Omental fat pad (tissue), 4 donors: ENCODE results near the gene OSBPL8. TPM values are rescaled to one million over a fixed set of nuclear protein-coding genes. Genes with fewer than 3 reads are reported as not detected.

Experiments used
- ATAC-seq: fragments of 150-250 bp; one replicate; pipeline ENCODE4 v1.9.1; 2016; ENCODE audit warnings: mild to moderate bottlenecking, moderate library complexity; ENCODE audit not compliant: low FRiP score
- DNase-seq: peaks from one replicate; pipeline ENCODE4 v3.0.0-alpha.2; 2019; ENCODE audit warnings: low spot score
- small RNA-seq: library from RNA; depleted of rRNA; stranded (forward); fragments of <200 nt; gene quantifications from one replicate; pipeline ENCODE3, GENCODE V24; 2016
- total RNA-seq, 4 donors: library from RNA; depleted of rRNA; stranded (reverse); fragments of >200 nt; gene quantifications; one replicate each; pipeline ENCODE4 v1.1.0, GENCODE V29; 2016
- TF ChIP-seq, protein P1 (sequence below), 3 donors: fragments of 450-650 bp; IDR thresholded peaks; one replicate each; pipeline ENCODE4 v1.5.1; 2016 to 2017; ENCODE audit warnings: antibody characterized with exemption in 3 of 3, mild to moderate bottlenecking in 3 of 3, moderate library complexity in 2 of 3

The OSBPL8 gene
- total RNA-seq, 4 donors from 2014 or later: 52.6 to 76.8 (median 65.2) TPM

DNA sequence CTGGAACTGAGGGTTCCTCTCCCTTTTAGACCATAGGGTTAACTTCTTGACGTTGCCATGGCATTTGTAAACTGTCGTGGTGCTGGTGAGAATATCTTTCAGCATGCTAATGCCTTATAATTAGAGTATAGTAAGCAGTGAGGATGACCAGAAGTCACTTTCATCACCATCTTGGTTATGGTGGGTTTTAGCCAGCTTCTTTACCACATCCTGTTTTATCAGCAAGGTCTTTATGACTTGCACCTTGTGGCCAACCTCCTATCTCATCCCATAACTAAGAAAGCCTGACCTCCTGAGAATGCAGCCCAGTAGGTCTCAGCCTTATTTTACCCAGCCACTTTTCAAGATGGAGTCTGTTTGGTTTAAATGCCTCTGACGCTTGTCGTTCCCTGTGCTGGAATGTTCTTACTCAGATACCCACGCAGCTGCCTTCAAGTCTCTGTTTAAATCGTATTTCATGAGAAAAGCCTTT, 255.5 kb downstream of the OSBPL8 start:
- TF ChIP-seq, protein P1, sequence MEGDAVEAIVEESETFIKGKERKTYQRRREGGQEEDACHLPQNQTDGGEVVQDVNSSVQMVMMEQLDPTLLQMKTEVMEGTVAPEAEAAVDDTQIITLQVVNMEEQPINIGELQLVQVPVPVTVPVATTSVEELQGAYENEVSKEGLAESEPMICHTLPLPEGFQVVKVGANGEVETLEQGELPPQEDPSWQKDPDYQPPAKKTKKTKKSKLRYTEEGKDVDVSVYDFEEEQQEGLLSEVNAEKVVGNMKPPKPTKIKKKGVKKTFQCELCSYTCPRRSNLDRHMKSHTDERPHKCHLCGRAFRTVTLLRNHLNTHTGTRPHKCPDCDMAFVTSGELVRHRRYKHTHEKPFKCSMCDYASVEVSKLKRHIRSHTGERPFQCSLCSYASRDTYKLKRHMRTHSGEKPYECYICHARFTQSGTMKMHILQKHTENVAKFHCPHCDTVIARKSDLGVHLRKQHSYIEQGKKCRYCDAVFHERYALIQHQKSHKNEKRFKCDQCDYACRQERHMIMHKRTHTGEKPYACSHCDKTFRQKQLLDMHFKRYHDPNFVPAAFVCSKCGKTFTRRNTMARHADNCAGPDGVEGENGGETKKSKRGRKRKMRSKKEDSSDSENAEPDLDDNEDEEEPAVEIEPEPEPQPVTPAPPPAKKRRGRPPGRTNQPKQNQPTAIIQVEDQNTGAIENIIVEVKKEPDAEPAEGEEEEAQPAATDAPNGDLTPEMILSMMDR (IDR thresholded peaks at IDR 0.05): no peak
- ATAC-seq: no peak
- DNase-seq: no peak

DNA sequence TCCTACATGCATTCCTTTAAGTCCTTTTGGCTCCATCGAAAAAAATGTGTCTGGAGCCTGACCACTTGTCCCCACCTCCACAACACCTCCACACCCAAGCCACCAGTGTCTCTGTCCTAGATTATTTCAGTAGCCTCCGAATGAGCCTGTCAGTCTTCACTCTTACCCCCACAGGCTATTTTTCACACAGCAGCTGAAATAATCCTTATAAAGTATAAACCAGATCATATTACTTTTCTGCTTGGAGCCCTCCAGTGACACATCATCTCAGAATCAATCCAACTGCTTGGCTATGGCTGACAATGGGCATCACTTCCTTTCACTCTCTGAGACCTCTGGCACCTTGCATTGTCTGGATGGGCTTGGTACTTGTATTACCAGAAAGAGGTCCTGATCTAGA, 256.2 kb downstream of the OSBPL8 start:
- no peak for DNase-seq
- TF ChIP-seq, protein P1 (IDR thresholded peaks at IDR 0.05): no peak
- ATAC-seq: no peak

Small RNA genes within 50 kb of the gene (small RNA-seq; reads per million reads assigned to genes)
- not detected for gene RN7SKP172

Other genes starting within 250 kb of the OSBPL8 start
- 10 to 100 TPM in 3 of 4 donors, 1 to 10 TPM in 1; 7.2 to 17.9 (median 15.7) TPM for gene BBS10, start 211.4 kb downstream of the OSBPL8 start, total RNA-seq
- gene ZDHHC17, start 204.3 kb upstream of the OSBPL8 start, total RNA-seq: 10 to 100 TPM; 27.7 to 69.0 (median 34.7) TPM